GM10266 (cell line): ENCODE measurements around the gene FBXW12.

Experiments
- DNase-seq: peaks from one replicate; pipeline ENCODE4 v3.0.0; 2012; ENCODE audit errors: extremely low spot score
- TF ChIP-seq, protein P1 (sequence below): IDR thresholded peaks from 2 replicates; pipeline ENCODE4 v1.5.1; 2012; ENCODE audit warnings: mild to moderate bottlenecking, low read depth; ENCODE audit not compliant: control insufficient read depth, insufficient read depth; ENCODE audit errors: missing control alignments

The FBXW12 gene

GRCh38 chr3:48405971-48406370, 34.0 kb downstream of the FBXW12 start:
- TF ChIP-seq, protein P1, sequence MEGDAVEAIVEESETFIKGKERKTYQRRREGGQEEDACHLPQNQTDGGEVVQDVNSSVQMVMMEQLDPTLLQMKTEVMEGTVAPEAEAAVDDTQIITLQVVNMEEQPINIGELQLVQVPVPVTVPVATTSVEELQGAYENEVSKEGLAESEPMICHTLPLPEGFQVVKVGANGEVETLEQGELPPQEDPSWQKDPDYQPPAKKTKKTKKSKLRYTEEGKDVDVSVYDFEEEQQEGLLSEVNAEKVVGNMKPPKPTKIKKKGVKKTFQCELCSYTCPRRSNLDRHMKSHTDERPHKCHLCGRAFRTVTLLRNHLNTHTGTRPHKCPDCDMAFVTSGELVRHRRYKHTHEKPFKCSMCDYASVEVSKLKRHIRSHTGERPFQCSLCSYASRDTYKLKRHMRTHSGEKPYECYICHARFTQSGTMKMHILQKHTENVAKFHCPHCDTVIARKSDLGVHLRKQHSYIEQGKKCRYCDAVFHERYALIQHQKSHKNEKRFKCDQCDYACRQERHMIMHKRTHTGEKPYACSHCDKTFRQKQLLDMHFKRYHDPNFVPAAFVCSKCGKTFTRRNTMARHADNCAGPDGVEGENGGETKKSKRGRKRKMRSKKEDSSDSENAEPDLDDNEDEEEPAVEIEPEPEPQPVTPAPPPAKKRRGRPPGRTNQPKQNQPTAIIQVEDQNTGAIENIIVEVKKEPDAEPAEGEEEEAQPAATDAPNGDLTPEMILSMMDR = no peak
- peak; percentile 5 for DNase-seq

DNA sequence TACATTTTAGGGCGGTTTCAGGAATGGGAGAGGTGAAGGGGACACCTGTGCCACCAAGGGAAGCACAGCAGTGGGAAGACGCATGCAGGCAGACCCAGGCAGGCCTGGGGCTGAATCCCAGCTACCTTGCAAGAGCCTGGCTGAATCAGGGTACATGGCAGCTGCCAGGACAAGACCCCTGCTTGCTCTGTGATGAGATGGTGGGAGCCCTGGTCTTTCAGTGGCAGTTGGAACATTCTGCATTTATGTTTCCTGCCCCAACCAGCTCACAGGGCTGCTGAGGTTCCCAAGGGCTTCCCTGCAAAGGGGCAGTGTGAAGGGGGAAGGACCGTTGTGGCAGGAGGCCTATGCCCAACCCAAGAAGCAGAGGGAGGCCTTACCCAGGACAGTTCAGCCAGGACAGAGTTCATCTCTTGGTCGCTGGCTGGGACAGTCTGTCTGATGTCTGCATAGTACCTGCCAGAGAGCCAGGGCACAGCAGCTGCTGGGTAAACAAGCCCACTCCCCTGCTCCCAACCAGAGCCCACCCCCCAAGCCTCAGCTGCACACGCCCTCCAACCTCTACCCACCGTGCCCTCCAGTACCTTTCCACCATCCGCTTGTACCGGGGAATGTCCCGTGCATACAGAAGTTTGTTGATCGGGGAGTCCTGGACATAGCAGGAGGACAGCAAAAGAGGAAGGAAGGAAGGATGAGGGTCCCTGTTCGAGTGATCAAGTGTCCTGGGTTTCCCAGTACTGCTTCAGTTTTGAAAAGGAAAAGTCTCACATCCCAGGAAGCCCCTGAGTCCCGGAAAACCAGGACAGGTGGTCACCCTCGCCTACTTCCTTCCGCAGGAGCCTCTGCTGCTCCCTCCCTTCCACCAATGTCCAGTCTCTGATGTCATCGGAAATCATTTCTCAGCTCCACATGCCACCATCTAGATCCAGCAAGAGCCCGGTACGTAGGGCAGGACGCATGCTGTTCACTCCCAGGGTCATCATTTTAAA, 34.7 kb downstream of the FBXW12 start:
- DNase-seq = peak; percentile 10
- TF ChIP-seq, protein P1 = no peak

DNA sequence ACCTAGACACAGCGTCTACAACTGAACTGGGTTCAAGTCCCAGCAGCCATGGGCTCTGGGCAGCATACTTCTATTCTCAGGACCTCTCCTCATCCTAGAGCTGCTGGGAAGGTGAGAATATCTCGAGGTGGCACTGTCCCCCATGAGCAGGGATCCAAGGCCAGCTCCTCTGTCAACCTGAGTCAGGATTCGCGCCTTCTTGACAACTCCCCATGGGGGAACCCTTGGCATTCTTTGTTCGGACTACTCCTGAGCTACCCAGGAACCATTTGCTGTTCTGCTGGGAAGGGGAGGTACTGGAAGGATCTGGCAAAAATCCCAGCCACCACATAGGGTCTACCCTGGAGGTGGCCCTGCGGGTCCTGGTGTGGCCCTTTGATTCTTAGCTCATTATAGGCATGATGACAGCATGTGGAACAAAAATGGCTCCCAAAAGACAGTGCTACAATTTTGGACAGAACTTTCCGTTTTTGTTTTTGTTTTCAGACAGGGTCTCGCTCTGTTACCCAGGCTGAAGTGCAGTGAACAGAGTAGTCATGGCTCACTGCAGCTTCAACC, 35.6 kb downstream of the FBXW12 start:
- DNase-seq = peak; percentile 21
- TF ChIP-seq, protein P1 = no peak

DNA sequence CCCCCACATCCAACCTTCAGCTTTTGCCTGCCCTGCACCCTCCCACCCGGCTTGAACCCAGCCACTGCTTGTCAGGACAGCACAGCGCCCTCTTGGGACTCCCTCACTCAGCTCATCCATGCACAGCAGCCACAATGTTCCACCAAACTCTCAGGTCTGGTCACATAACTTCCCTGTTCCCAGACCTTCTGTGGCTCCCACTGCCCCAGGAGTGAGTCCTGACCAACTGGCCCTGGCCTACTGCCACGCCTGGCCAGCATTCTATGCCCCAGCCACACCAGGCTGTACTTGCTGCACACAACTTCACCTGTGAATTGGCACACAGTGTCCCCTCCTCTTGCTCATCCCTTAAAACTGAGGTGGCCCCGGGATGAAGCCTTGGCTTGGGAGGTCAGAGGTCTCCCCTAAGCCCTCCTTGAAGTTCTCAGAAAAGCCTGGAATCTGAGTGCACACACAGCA, 36.8 kb downstream of the FBXW12 start:
- DNase-seq = peak; percentile 30
- TF ChIP-seq, protein P1 = peak; percentile 27

DNA sequence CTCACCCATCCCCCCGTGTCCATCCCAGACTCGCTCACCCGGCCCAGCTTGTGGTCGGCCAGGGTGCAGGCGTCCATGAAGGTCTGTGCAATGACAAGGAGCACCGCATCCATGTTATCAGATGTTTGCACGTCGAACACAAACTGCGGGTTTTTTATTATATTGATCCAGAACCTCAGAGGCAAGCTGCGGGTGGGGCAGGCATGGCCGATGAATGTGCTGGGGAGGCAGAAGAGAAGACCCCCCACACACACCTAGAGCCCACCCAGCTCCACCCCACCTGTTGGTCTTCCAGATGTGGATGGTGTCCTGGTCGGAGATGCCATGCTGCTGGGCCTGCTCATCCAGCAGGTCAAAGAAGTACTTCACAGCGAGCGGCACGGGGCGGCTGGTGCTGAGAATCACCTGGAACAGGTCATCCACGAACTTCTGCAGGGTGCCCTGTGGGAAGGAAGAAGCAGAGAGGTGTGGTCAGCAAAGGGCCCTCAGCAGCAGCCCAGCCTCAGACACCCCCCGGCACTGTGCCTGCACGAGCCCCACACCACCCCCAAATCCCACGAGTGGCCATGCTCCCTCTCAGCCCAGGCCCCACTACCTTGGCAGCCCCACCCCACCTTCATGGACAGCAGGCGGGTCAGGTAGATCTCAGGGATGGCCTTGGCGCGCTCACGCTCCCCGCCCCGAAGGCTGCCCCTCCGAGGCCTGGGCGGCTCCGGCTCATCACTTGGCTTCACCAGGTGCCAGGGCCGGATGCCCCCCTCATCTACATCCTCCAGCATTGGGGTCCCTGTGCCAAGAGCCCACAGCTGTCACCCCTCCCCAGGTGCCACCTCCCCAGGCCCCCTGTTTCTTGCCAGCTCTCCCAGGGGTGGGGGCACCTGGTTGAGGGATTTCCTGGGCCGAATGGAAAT, 37.5 kb downstream of the FBXW12 start:
- TF ChIP-seq, protein P1 = no peak

GRCh38 chr3:48410205-48411040, 38.4 kb downstream of the FBXW12 start:
- DNase-seq = no peak

More for the DNA sequence above, 37.5 kb downstream of the FBXW12 start:
- DNase-seq = peak; percentile 5

More at GRCh38 chr3:48410205-48411040, 38.4 kb downstream of the FBXW12 start:
- TF ChIP-seq, protein P1 = no peak
